ENCODE data around the gene MSANTD7. TPM values are rescaled to one million over a fixed set of nuclear protein-coding genes. Genes with fewer than 3 reads are reported as not detected.

The MSANTD7 gene
- polyA plus RNA-seq, 1 donor (not counting 4 experiments of a cell fraction or from before 2014, with no cell fraction given) = 8.6 TPM

DNA sequence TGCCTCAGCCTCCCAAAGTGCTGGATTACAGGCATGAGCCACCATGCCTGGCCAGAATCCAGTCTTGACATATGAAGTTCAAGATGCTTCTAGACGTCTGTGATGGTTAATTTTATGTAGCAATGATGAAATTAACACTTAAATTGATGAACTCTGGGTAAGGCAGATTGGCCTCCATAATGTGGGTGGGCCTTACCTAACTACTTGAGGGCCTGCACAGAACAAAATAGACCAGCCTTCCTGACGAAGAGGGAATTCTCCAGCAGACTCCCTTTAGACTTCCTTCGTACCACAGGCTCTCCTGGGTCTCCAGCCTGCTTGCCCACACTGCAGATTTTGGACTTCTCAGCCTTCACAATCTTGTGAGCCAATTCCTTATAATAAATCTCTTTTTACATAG lies 5.0 kb upstream of the MSANTD7 start:
- H4K20me1 ChIP-seq (ENCODE audit: control insufficient read depth, extremely low read depth, insufficient read depth, low read length) = no peaks in the 10 kb centered on the region
- H3K9me1 ChIP-seq (ENCODE audit: control insufficient read depth, extremely low read depth, insufficient read depth, low read length) = no peaks in the 10 kb centered on the region
- DNase-seq (ENCODE audit: low read depth, low spot score) (no peak), FAIRE-seq (no peak)
- H3K9me3 ChIP-seq (ENCODE audit: control insufficient read depth, low read depth, low read length) = no peaks in the 10 kb centered on the region
- no peak overlapping the region for H3K4me2 ChIP-seq (ENCODE audit: control insufficient read depth, extremely low read depth, insufficient read depth, low read depth, low read length)
- H3K79me2 ChIP-seq (ENCODE audit: control insufficient read depth, insufficient read depth, low read length) = peaks cover under 1% of the 10 kb centered on the region
- dilution Hi-C loops (cut with MboI; ENCODE audit: extremely low pct_ligation_motif_present, low sequenced_read_pairs) = no loop called here
- TF ChIP-seq, protein P1, sequence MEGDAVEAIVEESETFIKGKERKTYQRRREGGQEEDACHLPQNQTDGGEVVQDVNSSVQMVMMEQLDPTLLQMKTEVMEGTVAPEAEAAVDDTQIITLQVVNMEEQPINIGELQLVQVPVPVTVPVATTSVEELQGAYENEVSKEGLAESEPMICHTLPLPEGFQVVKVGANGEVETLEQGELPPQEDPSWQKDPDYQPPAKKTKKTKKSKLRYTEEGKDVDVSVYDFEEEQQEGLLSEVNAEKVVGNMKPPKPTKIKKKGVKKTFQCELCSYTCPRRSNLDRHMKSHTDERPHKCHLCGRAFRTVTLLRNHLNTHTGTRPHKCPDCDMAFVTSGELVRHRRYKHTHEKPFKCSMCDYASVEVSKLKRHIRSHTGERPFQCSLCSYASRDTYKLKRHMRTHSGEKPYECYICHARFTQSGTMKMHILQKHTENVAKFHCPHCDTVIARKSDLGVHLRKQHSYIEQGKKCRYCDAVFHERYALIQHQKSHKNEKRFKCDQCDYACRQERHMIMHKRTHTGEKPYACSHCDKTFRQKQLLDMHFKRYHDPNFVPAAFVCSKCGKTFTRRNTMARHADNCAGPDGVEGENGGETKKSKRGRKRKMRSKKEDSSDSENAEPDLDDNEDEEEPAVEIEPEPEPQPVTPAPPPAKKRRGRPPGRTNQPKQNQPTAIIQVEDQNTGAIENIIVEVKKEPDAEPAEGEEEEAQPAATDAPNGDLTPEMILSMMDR (optimal IDR thresholded peaks at IDR 0.05 in 1 of 3, IDR thresholded peaks at IDR 0.05 in 1 of 3, conservative IDR thresholded peaks at IDR 0.05 in 1 of 3; ENCODE audit: extremely low read depth in 1 of 3, insufficient read depth in 2 of 3, low read length in 3 of 3) = no peak
- TF ChIP-seq EZH2 (IDR thresholded peaks at IDR 0.05; ENCODE audit: low read length) = no peak
- no peaks in the 10 kb centered on the region for H3K27me3 ChIP-seq (ENCODE audit: control insufficient read depth, extremely low read depth, insufficient read depth, low read length)
- no peak overlapping the region for H3K9ac ChIP-seq (ENCODE audit: control insufficient read depth, extremely low read depth, insufficient read depth, low read length)
- no peak overlapping the region for H3K4me3 ChIP-seq (ENCODE audit: control insufficient read depth in 2 of 3, extremely low read depth in 1 of 3, insufficient read depth in 2 of 3, low read depth in 1 of 3, low read length in 3 of 3)
- peaks cover 7% of the 10 kb centered on the region for H3K4me1 ChIP-seq (ENCODE audit: control insufficient read depth, extremely low read depth, insufficient read depth, low read length)
- H3K36me3 ChIP-seq (ENCODE audit: control insufficient read depth in 2 of 2, extremely low read depth in 1 of 2, insufficient read depth in 2 of 2, low read length in 2 of 2) = no peaks in the 10 kb centered on the region
- H2AFZ ChIP-seq (ENCODE audit: control insufficient read depth, low read length) = no peak overlapping the region
- no peak overlapping the region for H3K27ac ChIP-seq (ENCODE audit: control insufficient read depth, insufficient read depth, low read length)

DNA sequence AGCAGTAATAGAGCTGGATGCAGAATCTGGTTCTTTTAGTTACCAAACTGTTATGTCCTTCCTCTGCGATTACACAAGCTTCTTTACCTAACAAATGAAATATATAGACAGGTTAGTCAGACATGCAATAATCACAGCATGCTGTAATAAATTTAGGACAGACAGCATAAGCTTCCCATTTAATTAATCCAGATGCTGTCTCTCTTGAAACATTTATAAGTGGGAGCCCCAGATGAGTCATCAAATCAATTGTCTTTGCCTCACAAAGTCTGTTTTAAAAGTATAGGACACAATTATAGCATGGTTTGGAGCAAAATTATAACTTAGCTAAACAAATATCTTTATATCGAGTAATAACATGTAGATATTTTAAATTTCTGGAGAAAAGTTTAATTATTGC lies 1.9 kb upstream of the MSANTD7 start:
- FAIRE-seq = no peak
- Histone ChIP-seq H4K20me1 (ENCODE audit: control insufficient read depth, extremely low read depth, insufficient read depth, low read length) (no peaks in the 10 kb centered on the region), H3K9me1 (ENCODE audit: control insufficient read depth, extremely low read depth, insufficient read depth, low read length) (no peaks in the 10 kb centered on the region), H3K4me2 (ENCODE audit: control insufficient read depth, extremely low read depth, insufficient read depth, low read depth, low read length) (no peak overlapping the region), H3K27ac (ENCODE audit: control insufficient read depth, insufficient read depth, low read length) (no peak overlapping the region), H3K4me1 (ENCODE audit: control insufficient read depth, extremely low read depth, insufficient read depth, low read length) (peaks cover 12% of the 10 kb centered on the region), H3K9ac (ENCODE audit: control insufficient read depth, extremely low read depth, insufficient read depth, low read length) (no peak overlapping the region), H3K4me3 (ENCODE audit: control insufficient read depth in 2 of 3, extremely low read depth in 1 of 3, insufficient read depth in 2 of 3, low read depth in 1 of 3, low read length in 3 of 3) (no peak overlapping the region), H3K27me3 (ENCODE audit: control insufficient read depth, extremely low read depth, insufficient read depth, low read length) (no peaks in the 10 kb centered on the region), H2AFZ (ENCODE audit: control insufficient read depth, low read length) (no peak overlapping the region), H3K79me2 (ENCODE audit: control insufficient read depth, insufficient read depth, low read length) (peaks cover 30% of the 10 kb centered on the region), H3K9me3 (ENCODE audit: control insufficient read depth, low read depth, low read length) (no peaks in the 10 kb centered on the region), H3K36me3 (ENCODE audit: control insufficient read depth in 2 of 2, extremely low read depth in 1 of 2, insufficient read depth in 2 of 2, low read length in 2 of 2) (no peaks in the 10 kb centered on the region)
- TF ChIP-seq, protein P1 (optimal IDR thresholded peaks at IDR 0.05 in 1 of 3, IDR thresholded peaks at IDR 0.05 in 1 of 3, conservative IDR thresholded peaks at IDR 0.05 in 1 of 3; ENCODE audit: extremely low read depth in 1 of 3, insufficient read depth in 2 of 3, low read length in 3 of 3) = no peak
- no peak for TF ChIP-seq EZH2 (IDR thresholded peaks at IDR 0.05; ENCODE audit: low read length)
- DNase-seq (ENCODE audit: low read depth, low spot score) = no peak
- dilution Hi-C loops (cut with MboI; ENCODE audit: extremely low pct_ligation_motif_present, low sequenced_read_pairs) = no loop called here

All from keratinocyte (primary cell).